Coronary artery (tissue), 2 donors: ENCODE data around the gene THG1L.
"Not testable (repeated sequence)": the region's sequence is repeated elsewhere in the genome, so short reads cannot be mapped to it uniquely, and the experiment has no call there.

Experiments used
- DNase-seq: peaks from one replicate; pipeline ENCODE4 v3.0.0-alpha.2; 2017; ENCODE audit warnings: low spot score
- H3K27ac ChIP-seq, 2 donors: fragments of 200-600 bp; sonication (generic); one replicate each; pipeline ENCODE4 v1.5.1; 2016 to 2019
- H3K4me3 ChIP-seq: fragments of 200-600 bp; sonication (generic); 2 replicates; pipeline ENCODE4 v1.5.1; 2016; ENCODE audit warnings: mild to moderate bottlenecking, moderate library complexity
- CTCF ChIP-seq: fragments of 200-600 bp; sonication (generic); IDR thresholded peaks from one replicate; pipeline ENCODE4 v1.5.1; 2019; ENCODE audit warnings: antibody characterized with exemption

THG1L gene

DNA sequence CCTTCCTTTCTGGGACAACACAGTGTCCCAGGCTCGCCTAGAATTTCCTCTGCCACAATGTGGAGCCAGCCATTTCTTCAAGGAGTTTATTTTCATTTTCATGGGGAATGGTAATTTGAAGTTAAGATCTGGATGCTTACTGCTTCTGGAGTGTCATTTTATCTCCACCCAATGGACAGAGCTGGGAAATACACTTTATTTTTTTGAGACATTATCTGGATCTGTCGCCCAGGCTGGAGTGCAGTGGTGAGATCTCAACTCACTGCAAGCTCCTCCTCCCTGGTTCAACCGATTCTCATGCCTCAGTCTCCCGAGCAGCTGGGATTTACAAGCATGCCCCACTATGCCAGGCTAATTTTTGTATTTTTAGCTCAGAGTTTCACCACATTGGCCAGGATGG lies 12.7 kb upstream of the THG1L start:
- Histone ChIP-seq H3K27ac (peak overlapping the region in 1 of 2 donors; percentile 21), H3K4me3 (peak overlapping the region; percentile 35)
- peak; percentile 54 for TF ChIP-seq CTCF
- DNase-seq: no peak

DNA sequence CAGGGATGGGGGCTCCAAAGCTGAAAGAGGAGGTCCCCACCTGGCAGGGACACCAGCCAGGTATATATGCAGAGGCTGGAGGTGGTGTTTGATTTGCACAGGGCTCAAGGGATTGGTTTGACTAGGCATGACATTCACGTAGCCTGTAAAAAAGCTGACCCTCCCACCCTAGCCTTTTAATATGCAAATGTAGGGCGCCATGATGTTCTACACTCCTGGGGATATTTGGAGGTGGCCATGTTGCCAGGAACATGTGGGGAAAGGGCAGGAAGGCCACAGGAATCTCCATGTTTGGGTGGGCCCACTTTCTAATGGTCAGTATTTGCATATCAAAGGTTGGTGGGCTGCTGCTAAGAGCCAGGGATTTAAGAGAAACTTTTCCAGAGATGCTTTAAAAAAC lies 12.0 kb upstream of the THG1L start:
- TF ChIP-seq CTCF: no peak
- Histone ChIP-seq H3K27ac (no peak overlapping the region), H3K4me3 (no peak overlapping the region)
- DNase-seq: no peak

- DNase-seq: no peak
- TF ChIP-seq CTCF: no peak
- Histone ChIP-seq H3K4me3 (no peak overlapping the region), H3K27ac (no peak overlapping the region)
Measured at GRCh38 chr5:157721159-157721558, 10.1 kb upstream of the THG1L start.

DNA sequence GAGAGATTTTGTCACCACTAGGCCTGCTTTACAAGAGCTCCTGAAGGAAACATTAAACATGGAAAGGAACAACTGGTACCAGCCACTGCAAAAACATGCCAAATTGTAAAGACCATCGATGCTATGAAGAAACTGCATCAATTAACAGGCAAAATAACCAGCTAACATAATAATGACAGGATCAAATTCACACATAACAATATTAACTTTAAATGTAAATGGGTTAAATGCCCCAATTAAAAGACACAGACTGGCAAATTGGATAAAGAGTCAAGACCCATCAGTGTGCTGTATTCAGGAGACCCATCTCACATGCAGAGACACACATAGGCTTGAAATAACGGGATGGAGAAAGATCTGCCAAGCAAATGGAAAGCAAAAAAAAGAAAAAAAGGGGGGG lies 8.3 kb upstream of the THG1L start:
- not testable (repeated sequence) for DNase-seq, H3K4me3 ChIP-seq, H3K27ac ChIP-seq

DNA sequence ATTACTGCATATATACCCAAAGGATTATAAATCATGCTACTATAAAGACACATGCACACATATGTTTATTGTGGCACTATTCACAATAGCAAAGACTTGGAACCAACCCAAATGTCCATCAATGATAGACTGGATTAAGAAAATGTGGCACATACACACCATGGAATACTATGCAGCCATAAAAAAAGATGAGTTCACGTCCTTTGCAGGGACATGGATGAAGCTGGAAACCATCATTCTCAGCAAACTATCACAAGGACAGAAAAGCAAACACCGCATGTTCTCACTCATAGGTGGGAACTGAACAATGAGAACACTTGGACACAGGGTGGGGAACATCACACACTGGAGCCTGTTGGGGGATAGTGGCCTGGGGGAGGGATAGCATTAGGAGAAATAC lies 4.6 kb upstream of the THG1L start:
- H3K27ac ChIP-seq, H3K4me3 ChIP-seq, DNase-seq: not testable (repeated sequence)

DNA sequence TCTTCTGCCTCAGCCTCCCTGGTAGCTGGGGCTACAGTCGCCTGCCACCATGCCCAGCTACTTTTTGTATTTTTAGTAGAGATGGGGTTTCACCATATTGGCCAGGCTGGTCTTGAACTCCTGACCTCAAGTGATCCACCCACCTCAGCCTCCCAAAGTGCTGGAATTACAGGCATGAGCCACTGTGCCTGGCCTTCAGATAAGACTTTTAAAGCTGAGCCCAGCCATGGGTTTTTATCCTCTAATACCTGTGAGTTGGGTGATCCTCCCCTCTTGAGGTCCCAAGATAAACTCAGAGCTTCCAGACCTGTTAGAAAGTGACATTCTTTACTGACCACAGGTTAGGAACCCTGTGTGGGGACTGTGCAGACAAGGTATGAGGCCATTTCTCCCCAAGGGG lies 3.4 kb upstream of the THG1L start:
- DNase-seq, H3K27ac ChIP-seq, H3K4me3 ChIP-seq: not testable (repeated sequence)

DNA sequence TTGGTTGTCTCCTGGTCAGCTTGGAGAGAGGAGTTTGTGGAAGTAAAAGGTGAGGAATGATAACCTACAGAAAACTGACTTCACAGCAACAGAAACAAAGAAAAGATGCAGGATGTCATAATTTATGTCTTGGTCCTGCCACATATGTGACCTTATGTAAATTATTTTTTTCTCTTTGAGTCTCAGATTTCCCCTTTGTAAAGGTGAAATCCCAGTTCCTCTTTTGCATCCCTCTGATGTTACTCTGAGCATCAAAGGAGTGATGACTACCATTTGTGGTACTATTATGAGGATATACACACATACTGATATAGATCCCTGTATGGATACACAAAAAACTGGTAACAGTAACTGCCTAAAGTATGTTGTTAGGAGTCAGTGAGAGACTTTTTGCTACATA lies 1.4 kb upstream of the THG1L start:
- no peak for TF ChIP-seq CTCF

DNA sequence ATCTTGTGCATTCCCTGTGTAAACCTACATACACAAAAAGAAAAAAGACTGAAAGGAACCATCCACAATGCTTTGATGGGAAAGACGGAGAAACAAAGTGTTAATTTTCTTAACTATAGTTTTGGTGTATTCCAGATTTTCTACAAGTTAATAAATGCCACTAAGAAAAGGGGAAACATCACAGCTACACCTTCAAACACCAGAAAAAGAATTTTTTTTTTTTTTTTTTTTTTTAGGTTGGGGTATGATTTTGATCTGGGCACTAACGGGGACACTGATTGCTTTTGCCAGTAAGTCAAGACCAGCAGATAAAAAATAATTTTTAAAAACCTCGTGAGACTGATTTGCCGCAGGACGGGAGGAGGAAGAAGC lies 334 bp upstream of the THG1L start:
- Histone ChIP-seq H3K27ac (peak overlapping the region; percentile 94 to 95), H3K4me3 (peak overlapping the region; percentile 83)
- DNase-seq: no peak
- TF ChIP-seq CTCF: no peak

More for the DNA sequence above, 1.4 kb upstream of the THG1L start:
- Histone ChIP-seq H3K4me3 (no peak overlapping the region), H3K27ac (no peak overlapping the region)
- DNase-seq: no peak

- Histone ChIP-seq H3K27ac (no peak overlapping the region), H3K4me3 (no peak overlapping the region)
- no peak for TF ChIP-seq CTCF
Measured at GRCh38 chr5:157732130-157732514, 902 bp downstream of the THG1L start.

More at GRCh38 chr5:157732130-157732514, 902 bp downstream of the THG1L start:
- DNase-seq: no peak
